ENCODE results near the gene PELI1.
A peak's percentile ranks its signal among the peaks of the same experiment; 100 is the strongest.
"Not testable (repeated sequence)": the region's sequence is repeated elsewhere in the genome, so short reads cannot be mapped to it uniquely, and the experiment has no call there.

PELI1 gene

DNA sequence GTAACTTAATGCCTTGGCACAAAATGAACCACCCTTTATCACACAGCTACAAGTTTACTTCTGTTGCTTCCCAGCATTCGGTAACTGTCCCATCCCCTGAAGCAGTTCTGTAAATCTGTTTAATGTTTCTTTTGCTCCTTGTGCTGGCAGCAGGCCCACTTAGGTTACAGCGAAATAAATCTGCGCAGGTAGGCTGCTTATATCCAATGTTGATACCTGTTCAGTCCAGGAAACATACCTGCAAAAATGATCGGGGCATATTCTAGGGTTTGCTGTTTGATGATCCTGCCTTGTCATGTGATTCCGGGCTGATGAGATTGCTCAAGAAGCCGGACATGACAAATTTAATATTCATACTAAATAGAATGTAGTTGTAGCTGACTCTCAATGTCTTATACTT lies 23.3 kb downstream of the PELI1 start:
- no peak for DNase-seq

DNA sequence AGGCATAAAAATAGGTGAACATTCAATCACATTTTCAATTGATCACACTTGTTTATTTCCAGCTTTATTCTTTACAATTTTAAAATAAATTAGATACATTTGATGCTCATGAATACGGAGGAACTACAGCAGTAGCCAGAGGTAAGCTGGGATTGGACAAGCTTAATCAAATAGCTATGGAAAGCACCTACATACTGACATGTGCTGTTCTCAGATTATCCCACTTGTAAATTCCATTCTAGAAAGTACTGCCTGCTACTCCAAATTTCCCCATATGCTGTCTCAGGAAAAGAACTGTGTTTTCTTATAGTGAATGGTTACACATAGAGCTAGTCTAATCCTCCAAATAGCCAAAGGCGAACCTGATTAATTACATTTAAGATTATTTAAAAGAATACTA lies 24.2 kb downstream of the PELI1 start:
- DNase-seq = no peak

DNA sequence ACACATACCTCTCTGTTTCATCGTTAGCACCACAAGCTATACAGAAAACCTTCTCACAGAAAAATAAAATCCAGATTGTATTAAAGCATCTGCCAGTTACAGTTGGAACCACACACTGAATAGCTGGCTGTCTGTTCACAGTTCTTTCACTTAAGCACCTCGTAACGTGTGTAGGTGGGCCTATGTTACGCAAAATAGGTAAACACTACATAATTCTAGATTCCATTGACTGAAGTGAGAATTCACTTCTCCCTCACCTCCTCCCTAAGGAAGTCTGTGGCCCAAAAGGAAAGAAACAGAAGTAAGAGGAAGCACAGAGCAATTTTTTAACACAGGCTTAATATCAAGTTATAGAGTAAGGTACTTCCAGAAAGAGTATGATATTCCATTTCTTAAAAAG lies 24.9 kb downstream of the PELI1 start:
- no peak for DNase-seq

DNA sequence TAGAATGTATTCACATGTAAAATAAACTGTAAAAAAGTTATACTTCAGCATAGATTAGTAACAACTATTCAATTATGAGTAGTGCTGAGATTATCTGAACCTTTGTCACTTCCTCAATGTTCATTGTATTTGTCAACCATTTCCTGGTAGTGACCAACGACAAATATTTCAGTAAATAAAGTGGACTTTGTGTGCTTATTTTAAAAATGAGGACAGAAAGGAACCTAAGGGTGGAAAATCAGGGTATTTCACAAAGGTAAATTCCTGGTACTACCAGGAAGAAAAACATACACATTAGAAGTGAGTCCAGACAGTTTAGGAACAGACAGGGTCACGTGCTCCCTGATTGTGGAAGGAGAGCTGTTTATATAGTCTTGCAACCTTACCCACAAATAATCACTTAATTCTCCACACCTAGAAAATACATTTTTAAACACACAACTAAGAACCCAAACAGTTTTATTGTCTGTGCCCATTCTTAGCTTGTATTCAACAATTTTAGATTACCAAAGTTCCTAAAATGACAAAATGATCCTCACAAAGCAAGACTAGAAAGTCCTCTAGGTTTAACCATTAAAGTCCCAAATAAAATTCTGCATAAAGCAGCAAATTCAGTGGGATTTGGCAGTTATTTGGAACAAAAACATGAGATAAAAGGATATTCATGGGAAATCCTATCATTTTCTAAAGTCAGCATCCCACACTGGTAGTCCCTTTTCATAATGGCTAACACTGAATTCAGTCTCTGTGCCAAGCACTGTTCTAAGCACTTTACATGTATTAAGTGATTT lies 28.2 kb downstream of the PELI1 start:
- no peak for DNase-seq

DNA sequence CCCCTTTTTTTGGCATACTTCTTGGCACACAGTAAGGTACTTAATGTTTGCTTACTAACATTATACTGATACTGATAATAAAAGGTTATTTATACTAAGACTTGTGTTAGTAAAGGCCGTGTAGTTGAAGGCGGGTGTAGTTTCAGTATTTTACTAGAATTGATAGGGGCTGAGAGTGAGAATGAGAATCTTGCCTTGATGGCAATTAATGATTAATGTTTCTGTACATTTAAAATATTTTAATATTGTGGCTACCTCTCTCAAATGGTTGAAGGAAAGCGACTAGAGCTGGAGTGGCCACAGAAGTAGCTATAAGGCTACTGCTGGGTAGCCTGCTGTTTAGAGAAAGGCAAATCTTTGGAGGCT lies 29.3 kb downstream of the PELI1 start:
- DNase-seq = no peak

DNA sequence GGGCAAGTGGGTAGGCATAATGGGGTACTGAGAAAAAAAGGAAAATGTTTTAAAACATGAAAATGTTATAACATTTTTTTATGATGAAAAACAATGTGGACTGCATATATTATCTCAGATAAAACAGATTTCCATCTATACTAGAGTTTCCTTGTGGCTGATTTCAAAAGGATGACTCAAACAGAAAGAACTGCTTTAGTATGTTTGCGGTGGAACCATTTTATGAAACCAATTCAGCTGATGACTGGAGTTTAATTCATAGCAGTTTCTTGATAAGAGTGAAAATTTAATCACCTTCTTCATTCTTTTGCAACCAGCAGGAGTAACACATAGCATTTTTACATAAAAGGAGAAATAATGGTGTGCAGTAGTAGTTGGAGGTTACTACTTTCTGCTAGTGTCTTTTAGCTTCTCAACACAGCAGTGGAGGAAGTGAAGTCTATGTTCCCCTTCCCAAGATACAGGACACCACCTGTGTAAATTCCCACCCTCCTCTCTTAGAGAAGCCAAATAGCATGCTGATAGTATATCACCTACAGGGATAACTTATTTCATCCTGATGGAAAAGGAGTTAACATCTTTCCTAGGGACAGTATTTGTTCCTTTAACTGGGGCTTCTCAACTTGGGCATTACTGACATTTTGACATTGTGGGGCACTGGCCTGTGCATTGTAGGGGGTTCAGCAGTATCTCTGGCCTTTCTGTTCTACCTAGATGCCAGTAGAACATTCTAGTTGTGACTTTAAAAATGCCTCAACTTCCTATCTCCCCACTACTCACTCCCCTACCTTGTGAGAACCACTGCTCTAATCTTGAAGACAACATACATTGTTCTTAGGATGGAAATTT lies 29.9 kb downstream of the PELI1 start:
- DNase-seq = peak; percentile 21

DNA sequence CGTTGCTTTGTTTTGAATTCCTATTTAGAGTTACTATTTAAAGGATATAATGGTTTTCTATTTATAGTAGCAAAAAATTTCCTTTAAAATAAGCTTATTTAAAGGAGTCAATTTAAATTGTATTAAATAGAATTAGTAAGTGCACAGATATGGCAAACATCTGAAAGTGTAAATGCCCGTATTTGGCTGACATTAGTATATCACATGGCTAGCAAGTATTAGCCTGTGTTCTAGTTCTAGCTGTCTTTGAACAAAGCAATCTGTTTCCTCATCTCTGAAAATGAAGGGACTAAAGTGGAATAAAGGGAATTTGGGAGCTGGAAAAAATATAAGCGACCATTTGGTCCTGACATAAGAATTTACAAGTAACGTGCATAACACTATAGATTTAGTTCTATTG lies 32.2 kb downstream of the PELI1 start:
- no peak for DNase-seq

DNA sequence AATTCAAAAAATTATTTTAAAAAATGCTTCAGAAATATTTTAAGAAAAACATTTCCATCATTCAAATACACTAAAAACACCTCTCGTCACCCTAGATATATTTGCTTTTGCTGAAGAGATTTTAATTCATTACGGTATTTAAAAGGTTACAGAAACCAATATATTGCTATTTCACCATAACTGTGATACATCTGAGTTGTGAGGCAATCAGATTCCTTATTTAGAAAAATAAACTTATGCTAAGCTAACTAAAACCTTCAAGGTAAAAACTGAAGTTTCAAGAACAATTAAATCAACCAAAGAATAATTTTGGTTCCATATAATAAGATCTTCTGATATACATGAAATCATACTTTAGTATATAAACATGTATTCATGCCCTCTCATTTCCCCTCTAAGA lies 32.8 kb downstream of the PELI1 start:
- DNase-seq = no peak

DNA sequence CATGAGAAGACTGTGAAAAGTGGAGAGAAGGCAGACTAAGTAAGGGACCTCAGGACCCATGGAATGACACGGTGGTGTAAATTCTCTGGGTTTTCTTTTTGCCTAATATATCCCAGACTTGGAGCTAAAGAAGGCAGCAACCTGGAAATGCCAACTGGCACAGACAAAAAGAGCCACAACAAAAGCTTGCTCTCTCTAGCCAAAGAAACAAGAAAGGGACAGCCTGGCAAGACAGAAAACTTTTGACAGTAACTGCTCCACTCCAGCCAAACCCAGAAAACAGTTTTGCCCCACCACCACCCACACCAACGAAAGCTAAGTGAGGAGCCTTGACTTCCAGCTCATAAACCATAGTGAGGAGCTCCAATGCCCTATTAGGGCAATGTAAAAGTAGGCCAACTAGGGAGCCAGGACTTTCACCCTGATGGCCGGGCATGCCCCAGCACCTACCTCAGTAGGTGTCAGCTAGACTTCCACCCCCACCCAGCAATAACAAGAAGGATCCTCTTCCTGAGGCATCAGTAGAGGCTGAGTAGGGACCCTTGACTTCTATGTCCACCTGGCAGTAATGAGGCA lies 35.5 kb downstream of the PELI1 start:
- no peak for DNase-seq

DNA sequence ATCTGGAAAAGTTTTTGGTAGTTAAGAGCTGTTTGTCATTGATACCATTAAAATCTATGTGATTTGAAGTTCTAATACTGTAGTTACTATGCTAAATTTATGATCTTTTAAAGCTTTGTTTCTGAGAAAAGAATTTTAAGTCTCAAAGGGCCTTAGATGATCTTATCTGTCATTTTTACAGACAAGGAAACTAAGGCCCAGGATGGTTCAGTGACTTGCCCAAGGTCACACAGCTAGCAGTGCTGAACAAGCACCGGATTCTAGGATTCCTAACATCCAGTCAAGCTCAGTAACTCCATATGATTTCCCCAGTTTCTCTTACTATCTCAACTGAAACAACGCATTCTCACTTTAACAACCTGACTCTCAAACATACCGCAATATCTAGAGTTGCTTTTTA lies 37.7 kb downstream of the PELI1 start:
- DNase-seq = no peak

DNA sequence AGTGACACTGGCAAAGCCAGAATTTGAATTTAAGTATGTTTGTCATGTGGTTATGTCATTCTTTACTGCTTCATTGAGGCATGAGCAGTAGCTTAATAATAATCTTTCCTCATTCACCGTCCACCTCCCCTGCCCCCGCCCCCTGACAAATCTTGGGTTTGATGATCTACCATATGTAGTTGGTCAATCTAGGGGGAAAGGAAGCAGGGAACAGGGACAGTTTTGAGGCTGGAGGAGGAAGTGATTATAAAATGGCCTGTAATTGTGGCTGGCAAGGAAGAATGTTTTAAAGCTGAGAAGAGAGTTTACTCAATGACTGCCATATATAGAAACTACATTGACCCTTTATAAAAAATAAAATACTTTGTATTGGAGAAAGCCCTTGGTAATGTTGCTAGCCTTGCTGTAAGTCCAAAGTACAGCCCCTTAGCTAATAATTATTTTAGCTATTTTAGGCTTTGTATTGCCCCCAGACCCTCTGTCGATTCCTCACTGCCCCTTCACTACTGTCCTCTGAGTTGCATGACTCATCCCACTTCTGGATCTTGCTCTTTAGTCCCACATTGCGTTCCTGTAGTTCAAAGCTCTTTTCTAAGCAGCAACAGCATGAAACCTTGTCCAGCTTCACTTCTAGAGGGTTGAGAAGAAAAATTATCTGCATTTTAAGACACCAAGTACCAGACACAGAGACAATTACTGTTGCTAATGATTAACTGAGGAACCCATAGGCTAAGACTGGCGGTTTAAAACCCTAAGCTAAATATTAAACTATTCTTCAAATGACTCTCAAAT lies 38.4 kb downstream of the PELI1 start:
- no peak for DNase-seq

DNA sequence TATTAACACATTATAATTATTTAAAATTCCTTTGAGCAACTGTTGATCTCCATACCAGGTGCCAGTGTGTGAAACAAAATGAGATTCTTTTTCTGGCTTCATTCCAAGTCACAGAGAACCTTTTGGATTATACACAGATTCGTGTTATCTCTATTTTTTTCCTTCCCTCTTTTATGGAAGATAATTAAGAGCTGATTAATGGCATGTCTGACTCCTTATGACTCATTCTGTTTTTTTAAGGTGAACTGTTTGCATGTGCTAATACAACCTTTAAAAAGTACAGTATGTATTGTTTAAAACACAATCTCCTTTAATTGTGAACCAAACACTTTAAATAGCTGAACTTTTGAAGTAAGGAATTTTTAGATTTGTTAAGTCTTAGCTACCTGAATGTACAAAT lies 39.3 kb downstream of the PELI1 start:
- DNase-seq = no peak

DNA sequence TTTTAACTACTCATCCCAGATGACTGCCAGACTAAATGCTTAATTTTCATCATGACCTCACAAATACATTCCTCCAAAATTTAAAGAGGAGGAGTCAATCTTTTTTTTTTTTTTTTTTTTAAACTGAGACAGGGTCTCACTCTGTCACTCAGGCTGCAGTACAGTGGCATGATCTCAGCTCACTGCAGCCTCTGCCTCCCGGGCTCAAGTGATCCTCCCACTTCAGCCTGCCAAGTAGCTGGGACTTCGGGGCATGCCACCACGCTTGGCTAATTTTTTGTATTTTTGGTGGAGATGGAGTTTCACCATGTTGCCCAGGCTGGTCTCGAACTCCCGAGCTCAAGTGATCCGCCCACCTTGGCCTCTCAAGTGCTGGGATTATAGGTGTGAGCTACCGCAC lies 41.5 kb downstream of the PELI1 start:
- not testable (repeated sequence) for DNase-seq

DNA sequence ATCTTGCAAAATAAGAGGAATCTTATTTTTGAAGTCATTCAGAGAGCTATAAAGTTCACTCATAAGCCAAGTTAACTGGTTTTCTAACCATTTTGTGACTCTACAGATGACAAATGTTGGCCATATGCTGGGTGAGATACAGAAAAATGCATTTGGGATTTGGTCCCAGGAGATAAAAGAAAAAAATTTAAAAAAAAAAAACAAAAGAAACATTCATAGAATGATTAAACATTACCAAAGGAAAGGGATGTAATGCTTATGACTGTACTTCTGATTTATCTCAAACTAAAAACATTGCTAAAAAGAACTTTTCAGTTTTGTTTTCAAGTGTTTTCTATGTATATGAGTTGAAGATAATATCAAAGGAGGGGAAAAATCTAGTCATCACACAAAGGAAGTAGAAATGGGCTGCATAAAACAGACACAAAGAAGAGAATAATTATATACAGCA lies 43.1 kb downstream of the PELI1 start:
- no peak for DNase-seq

DNA sequence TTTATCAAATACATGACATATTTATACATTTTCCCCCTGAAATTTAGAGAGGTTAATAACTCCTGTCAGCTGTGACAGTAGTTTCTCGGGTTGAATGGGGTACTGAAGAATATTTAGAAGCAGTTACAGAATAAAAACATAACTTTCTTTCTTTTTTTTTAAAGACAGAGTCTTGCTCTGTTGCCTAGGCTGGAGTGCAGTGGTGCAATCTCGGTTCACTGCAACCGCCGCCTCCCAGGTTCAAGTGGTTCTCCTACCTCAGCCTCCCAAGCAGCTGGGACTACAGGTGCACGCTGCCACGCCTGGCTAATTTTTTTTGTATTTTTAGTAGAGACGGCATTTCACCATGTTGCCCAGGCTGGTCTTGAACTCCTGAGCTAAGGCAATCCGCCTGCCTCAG lies 43.6 kb downstream of the PELI1 start:
- not testable (repeated sequence) for DNase-seq

DNA sequence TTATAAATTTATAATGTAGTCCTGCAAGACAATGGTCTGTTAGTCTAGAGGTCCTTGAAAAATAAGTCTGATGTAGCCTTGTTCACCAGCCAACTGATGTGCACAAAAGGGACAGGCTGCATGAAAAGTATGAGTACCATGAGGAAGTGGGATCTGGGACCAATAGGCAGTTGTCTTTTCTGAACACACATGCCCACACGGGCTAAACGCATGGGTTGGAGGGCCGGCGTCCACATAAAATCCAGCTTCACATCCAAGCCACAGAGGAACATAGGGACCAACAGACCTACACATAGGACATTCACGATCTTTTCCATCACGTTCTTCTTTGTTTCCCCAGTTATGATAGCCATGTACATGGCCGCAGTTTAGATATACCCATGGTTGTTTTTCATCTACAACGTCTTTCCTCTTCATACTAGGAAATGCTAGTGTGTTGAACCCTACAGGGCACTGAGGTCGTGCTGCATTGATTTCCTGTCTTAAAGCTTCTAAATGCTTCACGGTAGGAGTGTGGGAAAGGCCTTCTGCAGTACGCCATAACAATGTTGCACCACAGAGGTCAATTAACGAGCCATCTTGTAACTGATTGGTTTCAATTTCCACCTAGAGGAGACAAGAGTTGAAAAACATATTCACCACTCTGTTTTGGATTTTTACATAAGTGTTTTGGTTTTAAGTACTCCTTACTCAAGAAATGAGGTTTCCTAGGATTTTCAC lies 49.4 kb downstream of the PELI1 start:
- no peak for DNase-seq

DNA sequence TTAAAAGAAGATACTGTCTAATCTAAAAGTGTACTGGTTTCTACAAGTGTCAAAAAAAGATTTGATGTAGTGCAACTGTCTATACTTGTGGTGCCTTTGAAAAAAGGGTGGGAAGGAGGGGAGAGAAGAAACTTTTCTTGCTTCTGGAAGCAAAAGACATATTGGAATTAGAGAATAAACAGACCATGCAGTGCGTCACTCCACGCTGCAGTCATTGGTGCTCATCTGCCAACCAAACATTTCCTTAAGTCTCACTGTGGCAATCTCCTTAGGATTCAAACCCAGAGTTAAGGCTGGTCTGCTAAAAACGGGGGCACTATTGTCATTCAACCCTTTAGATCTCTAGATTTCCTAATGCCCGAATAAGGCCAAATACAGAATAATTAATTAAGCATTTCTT lies 50.9 kb downstream of the PELI1 start:
- no peak for DNase-seq

DNA sequence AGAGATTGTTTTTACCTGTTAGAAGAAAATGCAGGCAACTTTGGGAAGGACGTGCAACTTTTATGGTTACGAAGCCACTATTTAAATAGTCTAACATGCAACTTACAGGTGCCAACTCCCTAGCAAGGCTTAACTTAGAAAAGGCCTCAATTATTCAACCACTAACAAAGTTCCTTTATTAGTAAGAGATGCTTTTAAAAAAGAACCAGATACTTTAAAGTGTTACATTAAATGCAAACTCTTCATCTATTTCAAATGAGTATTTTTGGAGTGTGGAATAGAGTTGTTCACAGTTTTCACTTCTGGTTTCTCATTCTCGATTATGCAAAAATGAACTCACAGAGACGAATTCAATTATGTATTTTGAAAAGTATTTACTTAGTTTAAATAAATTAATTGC lies 51.7 kb downstream of the PELI1 start:
- DNase-seq = no peak

DNA sequence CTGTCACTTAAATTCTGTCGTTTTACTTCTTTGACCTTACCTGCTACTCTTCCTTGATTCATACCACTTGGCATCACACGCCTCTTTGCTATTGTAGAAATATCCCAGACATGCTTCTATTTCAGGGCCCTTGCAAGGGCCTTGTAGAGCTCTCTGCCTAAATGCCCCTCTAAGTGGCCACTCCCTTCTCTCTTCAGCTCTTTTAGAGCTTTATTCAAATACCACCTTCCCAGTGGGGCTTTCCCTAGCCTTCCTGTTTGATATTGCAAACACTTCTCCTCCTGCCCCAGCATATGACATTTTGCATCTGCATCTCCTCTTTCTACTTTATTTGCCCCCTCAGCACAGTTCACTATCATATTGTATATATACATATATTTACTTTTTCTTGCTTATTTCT lies 54.0 kb downstream of the PELI1 start:
- DNase-seq = no peak

DNA sequence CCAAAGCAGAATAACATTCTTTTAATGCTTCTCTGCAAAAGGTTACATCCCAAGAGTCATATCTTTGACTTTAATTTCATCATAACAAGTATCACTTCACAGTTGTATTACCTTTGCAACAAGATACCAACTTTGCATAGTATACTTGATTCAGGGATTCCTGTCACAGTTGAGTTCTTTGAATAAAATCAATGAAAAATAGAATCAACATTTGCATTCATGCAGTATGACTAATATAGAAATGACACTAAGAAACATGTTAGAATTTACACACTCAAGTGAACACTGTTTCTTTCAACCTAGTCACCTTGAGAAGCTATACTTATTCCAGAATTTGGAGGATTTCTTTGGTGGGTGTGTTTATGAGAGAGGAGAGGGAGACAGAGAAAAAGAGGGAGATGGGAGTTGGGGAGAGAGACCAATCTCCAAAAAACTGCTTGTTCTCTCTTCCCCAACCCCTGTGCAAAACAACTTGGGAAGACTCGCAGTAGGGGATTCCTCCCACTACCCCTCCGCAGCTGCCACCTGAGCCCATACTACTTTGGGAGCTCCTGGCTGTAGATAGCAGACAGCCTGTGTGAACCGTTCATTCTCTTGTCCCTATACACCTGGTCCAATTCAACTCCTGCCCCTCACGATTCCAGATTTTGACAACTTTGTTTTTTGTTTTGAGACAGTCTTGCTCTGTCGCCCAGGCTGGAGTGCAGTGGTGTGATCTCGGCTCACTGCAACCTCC lies 57.7 kb downstream of the PELI1 start:
- DNase-seq = no peak

DNA sequence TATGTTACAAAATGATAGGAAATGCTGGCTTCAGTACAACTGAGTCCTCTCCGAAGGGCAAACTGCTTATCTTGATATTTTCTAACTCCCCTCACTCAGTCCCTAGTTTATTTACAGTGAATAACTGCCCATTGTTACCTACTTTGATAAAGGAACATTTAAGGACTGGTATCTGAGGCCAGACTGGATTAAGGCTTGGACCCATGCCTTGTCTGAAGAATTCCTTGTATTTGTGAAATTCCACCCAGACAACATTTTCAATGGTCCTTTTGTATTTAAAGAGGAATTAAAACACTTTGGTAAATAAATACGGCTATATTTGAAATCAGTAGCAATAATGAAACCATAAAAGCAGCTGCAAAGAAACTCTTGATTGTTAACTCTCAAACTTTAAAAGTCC lies 58.3 kb downstream of the PELI1 start:
- no peak for DNase-seq

DNA sequence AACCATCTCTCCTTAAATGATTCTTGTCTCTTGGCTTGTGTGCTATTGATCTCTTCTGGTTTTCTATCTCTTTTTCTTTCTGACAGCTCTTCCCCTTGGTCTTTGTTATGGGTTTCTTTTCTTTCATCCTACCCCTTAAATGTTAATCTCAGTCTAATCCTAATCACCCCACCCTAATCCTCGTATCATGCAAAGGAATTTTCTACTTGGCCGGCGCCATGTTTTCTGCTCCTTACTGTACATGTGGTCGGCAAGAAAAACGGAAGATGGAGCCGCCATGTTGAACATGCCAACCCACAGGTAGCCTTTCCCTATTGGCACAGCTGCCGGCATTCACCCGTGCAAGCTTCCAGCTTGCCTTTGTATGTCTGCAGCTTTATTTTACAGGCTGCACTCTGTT lies 63.2 kb downstream of the PELI1 start:
- DNase-seq = no peak

Measured in amniotic stem cell (primary cell).